KMS-11 (cell line): ENCODE data around the gene NCR2.

Experiments
- H2AFZ ChIP-seq: fragments of 200-600 bp; sonication (generic); 2 replicates; pipeline ENCODE4 v1.6.1; 2016; ENCODE audit warnings: antibody characterized with exemption, mixed run types, low read depth
- H3K27ac ChIP-seq: fragments of 200-600 bp; sonication (generic); 2 replicates; pipeline ENCODE4 v1.6.1; 2016; ENCODE audit warnings: mild to moderate bottlenecking, mixed run types
- H3K27me3 ChIP-seq: fragments of 200-600 bp; sonication (generic); 2 replicates; pipeline ENCODE4 v1.6.1; 2017; ENCODE audit warnings: mild to moderate bottlenecking, low read depth, mixed run types, moderate library complexity; ENCODE audit not compliant: insufficient read depth
- H3K36me3 ChIP-seq: fragments of 200-600 bp; sonication (generic); 2 replicates; pipeline ENCODE4 v1.6.1; 2017; ENCODE audit warnings: mild to moderate bottlenecking, mixed run types; ENCODE audit not compliant: insufficient read depth
- H3K4me1 ChIP-seq: fragments of 200-600 bp; sonication (generic); 2 replicates; pipeline ENCODE4 v1.6.1; 2016; ENCODE audit warnings: mild to moderate bottlenecking, low read depth, mixed run types; ENCODE audit not compliant: poor library complexity, severe bottlenecking
- H3K4me2 ChIP-seq: fragments of 200-600 bp; sonication (generic); 2 replicates; pipeline ENCODE4 v1.7.0; 2016; ENCODE audit warnings: mild to moderate bottlenecking, mixed run types
- H3K4me3 ChIP-seq: fragments of 200-600 bp; sonication (generic); IDR thresholded peaks from 2 replicates; pipeline ENCODE4 v1.6.1; 2017; ENCODE audit warnings: low read depth, low read length, mixed read lengths; ENCODE audit not compliant: insufficient read depth
- H3K79me2 ChIP-seq: fragments of 200-600 bp; sonication (generic); 2 replicates; pipeline ENCODE4 v1.6.1; 2016; ENCODE audit warnings: low read depth, mixed run types; ENCODE audit not compliant: insufficient read depth
- H3K9ac ChIP-seq: fragments of 200-600 bp; sonication (generic); 2 replicates; pipeline ENCODE4 v1.6.1; 2016; ENCODE audit warnings: mild to moderate bottlenecking, mixed run types
- H4K20me1 ChIP-seq: fragments of 200-600 bp; sonication (generic); 2 replicates; pipeline ENCODE4 v1.6.1; 2016; ENCODE audit warnings: mild to moderate bottlenecking, mixed run types; ENCODE audit not compliant: insufficient read depth
- TF ChIP-seq, protein P1 (sequence below): fragments of 200-600 bp; sonication (generic); conservative IDR thresholded peaks from 2 replicates; pipeline ENCODE4 v1.6.1; 2017; ENCODE audit warnings: low read depth, mild to moderate bottlenecking, antibody characterized with exemption, low read length, moderate library complexity, mixed read lengths

NCR2 gene

DNA sequence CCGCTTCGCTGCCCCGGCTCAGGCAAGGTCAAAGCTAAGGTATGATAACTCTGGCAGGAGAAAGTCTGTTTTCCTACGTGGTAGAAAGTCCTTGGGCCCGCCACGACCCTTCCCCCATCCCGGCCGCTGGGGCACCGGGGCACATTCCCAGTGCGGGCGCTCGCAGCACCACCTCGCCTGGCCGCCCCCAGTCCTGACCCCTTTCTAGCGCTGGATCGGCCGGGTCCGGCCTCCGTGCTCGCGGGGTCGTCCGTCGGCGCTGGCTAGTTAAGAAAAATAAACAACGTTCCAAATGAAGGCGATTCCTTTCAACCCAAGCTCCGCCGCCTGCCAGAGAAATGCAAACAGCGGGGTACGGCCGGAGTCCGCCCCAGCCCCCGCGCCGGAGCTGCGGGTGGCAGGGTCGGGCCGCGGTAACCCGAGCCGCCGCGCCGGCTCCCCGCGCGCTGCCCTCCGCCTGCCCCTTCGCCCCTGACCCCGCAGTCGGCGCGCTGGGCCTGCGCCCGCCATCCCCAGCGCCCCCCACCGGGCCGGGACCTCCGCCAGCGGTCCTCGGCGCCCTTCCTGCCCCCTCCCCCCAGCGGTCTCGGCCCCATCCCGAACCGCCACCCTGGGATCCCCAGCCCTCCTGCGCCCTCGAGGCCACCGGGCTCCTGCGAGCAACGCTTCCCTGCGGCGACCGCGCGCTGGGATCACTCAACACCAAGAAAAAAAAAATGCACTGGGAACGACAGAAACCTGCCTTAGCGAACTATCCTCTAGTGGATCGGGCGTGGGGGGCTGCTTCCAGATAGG is 37.6 kb downstream of the NCR2 start:
- no peaks in the 10 kb centered on the region for H3K36me3 ChIP-seq
- no peak overlapping the region for H3K27ac ChIP-seq
- no peaks in the 10 kb centered on the region; the same call in 1 of the 2 replicates for H3K27me3 ChIP-seq
- H3K79me2 ChIP-seq, result no peaks in the 10 kb centered on the region
- no peaks in the 10 kb centered on the region for H3K4me1 ChIP-seq
- TF ChIP-seq, protein P1, sequence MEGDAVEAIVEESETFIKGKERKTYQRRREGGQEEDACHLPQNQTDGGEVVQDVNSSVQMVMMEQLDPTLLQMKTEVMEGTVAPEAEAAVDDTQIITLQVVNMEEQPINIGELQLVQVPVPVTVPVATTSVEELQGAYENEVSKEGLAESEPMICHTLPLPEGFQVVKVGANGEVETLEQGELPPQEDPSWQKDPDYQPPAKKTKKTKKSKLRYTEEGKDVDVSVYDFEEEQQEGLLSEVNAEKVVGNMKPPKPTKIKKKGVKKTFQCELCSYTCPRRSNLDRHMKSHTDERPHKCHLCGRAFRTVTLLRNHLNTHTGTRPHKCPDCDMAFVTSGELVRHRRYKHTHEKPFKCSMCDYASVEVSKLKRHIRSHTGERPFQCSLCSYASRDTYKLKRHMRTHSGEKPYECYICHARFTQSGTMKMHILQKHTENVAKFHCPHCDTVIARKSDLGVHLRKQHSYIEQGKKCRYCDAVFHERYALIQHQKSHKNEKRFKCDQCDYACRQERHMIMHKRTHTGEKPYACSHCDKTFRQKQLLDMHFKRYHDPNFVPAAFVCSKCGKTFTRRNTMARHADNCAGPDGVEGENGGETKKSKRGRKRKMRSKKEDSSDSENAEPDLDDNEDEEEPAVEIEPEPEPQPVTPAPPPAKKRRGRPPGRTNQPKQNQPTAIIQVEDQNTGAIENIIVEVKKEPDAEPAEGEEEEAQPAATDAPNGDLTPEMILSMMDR, result no peak
- H3K4me2 ChIP-seq, result no peak overlapping the region
- H3K9ac ChIP-seq, result no peak overlapping the region
- H3K4me3 ChIP-seq, result no peak overlapping the region
- H4K20me1 ChIP-seq, result no peaks in the 10 kb centered on the region
- no peak overlapping the region for H2AFZ ChIP-seq

DNA sequence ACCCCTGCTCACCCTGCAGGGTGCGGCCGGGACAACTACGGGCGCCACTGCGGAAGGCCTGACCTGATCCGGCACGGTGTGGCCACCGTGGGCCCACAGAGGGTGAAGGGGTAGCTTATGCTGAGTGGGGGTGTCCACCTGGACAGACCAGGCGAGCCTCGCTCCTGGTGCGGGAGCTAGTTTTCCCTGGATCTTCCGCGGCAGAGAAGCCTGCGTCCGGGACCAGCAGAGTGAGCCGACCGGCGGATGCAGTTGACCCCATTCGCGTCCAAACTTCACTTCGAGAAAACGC is 38.2 kb downstream of the NCR2 start:
- Histone ChIP-seq H3K4me2 (no peak overlapping the region), H3K4me3 (no peak overlapping the region), H2AFZ (no peak overlapping the region), H3K4me1 (no peaks in the 10 kb centered on the region), H3K36me3 (no peaks in the 10 kb centered on the region), H3K27me3 (no peaks in the 10 kb centered on the region; the same call in 1 of the 2 replicates), H4K20me1 (no peaks in the 10 kb centered on the region), H3K9ac (no peak overlapping the region), H3K27ac (no peak overlapping the region), H3K79me2 (no peaks in the 10 kb centered on the region)
- TF ChIP-seq, protein P1, result no peak

DNA sequence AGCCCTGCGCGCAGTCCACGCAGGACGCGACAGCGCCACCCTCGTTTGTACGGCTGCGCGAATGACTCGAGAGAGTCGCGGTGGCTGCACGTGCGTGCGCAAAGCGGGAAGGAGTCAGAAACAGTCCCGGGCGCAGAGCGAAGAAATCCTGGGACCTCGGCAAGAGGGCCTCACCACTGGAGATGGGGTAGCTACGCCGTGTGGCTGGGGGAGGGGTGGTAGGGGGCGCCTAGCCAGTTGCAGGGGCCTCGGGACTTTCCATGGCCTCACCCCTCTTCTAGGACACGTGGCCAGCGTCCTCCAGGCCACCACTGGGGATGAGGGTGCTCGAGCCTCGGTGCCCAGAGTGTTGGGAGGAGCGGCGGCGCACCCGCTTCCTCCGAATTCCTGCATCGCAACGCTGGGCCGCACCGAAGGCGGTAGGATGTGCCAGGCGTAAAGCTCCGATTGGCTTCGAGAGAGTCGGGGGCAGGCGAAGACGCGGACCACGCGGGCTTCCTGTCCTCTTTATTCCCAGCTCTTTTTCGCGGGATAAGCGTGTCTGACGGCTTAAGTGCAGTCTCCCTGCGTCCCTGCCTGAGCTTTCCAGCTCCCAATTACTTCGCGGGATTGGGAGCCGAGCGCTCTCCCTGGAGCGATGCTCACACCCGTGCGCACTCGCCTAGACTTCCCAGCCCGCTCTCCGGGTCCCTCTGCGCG is 38.7 kb downstream of the NCR2 start:
- no peak overlapping the region for H3K4me3 ChIP-seq
- no peak overlapping the region for H2AFZ ChIP-seq
- no peak overlapping the region for H3K27ac ChIP-seq
- H3K9ac ChIP-seq, result no peak overlapping the region
- no peaks in the 10 kb centered on the region for H3K4me1 ChIP-seq
- H3K79me2 ChIP-seq, result no peaks in the 10 kb centered on the region
- no peak overlapping the region for H3K4me2 ChIP-seq
- TF ChIP-seq, protein P1, result no peak
- no peaks in the 10 kb centered on the region for H4K20me1 ChIP-seq
- H3K36me3 ChIP-seq, result no peaks in the 10 kb centered on the region
- no peaks in the 10 kb centered on the region; the same call in 1 of the 2 replicates for H3K27me3 ChIP-seq

DNA sequence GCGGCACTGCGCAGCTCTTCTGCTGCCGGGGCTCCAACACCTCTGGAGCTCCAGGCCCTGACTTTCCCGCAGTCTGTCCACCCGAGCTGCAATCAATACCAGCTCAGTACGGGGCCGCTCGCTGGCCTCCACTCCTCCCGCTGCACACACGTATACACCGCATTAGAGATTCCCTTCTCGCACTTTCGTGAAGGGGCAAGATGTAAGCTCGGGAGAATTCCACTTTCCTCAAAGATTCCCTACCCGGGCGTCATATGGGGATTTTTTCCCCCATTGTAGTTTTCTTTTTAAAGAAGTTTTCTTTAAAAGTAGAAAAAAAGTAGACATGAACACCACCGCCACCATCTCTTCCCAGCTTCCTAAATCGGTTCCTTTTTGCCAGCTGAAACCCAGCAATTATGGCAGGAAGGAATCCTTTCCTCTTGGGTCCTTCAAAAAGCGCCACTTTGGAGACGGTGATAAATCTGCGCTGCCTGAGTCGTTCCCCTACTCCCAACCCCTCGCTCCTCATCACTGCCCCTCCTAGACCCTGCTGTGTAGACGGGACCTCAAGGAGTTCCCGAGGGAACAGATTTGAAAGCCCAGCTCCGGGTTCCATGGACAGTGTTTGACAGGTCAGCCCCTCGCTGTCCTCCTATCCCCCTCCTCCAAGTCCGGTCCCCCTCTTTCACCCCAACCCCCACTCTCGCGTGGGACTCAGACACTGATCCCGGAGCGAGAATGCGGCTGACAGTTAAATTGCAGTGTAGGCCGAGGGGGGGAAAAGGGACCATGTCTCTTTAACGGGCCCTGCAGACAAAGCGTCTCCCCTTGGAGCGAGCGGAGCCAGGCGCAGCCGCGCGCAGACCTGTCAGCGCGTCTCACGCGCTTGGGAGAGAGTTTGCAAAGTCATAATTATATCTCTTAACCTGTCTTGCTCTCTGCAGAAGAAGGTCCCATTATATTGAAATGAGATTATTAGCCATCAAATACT is 39.5 kb downstream of the NCR2 start:
- Histone ChIP-seq H3K79me2 (no peaks in the 10 kb centered on the region), H3K27me3 (no peaks in the 10 kb centered on the region; the same call in 1 of the 2 replicates), H3K27ac (no peak overlapping the region), H3K4me3 (no peak overlapping the region), H2AFZ (no peak overlapping the region), H4K20me1 (no peaks in the 10 kb centered on the region), H3K4me2 (no peak overlapping the region), H3K4me1 (no peaks in the 10 kb centered on the region), H3K36me3 (no peaks in the 10 kb centered on the region), H3K9ac (no peak overlapping the region)
- TF ChIP-seq, protein P1, result no peak
